Stimulated activated CD8-positive, alpha-beta memory T cell treated with anti-CD3 and anti-CD28 coated beads, Interleukin-7, amount 100 ng/mL, for 24 hours (primary cell): Measurements from ENCODE around the gene ACTN4.

ENCODE experiments used
- DNase-seq: peaks from one replicate; pipeline ENCODE4 v3.0.0-alpha.2; 2020; ENCODE audit warnings: low read depth

ACTN4 gene

GRCh38 chr19:38695832-38696728, 48.6 kb downstream of the ACTN4 start:
- DNase-seq: no peak

GRCh38 chr19:38696729-38697055, 49.2 kb downstream of the ACTN4 start:
- DNase-seq: no peak

GRCh38 chr19:38697197-38697596, 49.7 kb downstream of the ACTN4 start:
- DNase-seq: no peak

GRCh38 chr19:38697641-38698071, 50.2 kb downstream of the ACTN4 start:
- no peak for DNase-seq

- DNase-seq: no peak
Measured at GRCh38 chr19:38698225-38699026, 51.0 kb downstream of the ACTN4 start.

GRCh38 chr19:38699027-38699346, 51.5 kb downstream of the ACTN4 start:
- DNase-seq: no peak

GRCh38 chr19:38699647-38700349, 52.3 kb downstream of the ACTN4 start:
- DNase-seq: no peak

GRCh38 chr19:38700350-38700901, 53.0 kb downstream of the ACTN4 start:
- no peak for DNase-seq

- no peak for DNase-seq
Measured at GRCh38 chr19:38700902-38701454, 53.5 kb downstream of the ACTN4 start.

- DNase-seq: no peak
Measured at GRCh38 chr19:38701455-38702063, 54.1 kb downstream of the ACTN4 start.

- DNase-seq: no peak
Measured at GRCh38 chr19:38702278-38702677, 54.8 kb downstream of the ACTN4 start.

GRCh38 chr19:38703509-38703908, 56.1 kb downstream of the ACTN4 start:
- no peak for DNase-seq

- no peak for DNase-seq
Measured at GRCh38 chr19:38704488-38705026, 57.1 kb downstream of the ACTN4 start.

- DNase-seq: no peak
Measured at GRCh38 chr19:38705197-38706019, 58.0 kb downstream of the ACTN4 start.

GRCh38 chr19:38706792-38707511, 59.5 kb downstream of the ACTN4 start:
- no peak for DNase-seq

- DNase-seq: no peak
Measured at GRCh38 chr19:38707512-38708114, 60.2 kb downstream of the ACTN4 start.

GRCh38 chr19:38708413-38709024, 61.1 kb downstream of the ACTN4 start:
- DNase-seq: no peak

GRCh38 chr19:38709119-38709518, 61.7 kb downstream of the ACTN4 start:
- DNase-seq: no peak
